B cell (primary cell): Measurements from ENCODE around the gene ATCAY. TPM values are rescaled to one million over a fixed set of nuclear protein-coding genes. Genes with fewer than 3 reads are reported as not detected.

Source experiments
- ATAC-seq: fragments of 200-7000 bp; cut with Tn5 transposase; one replicate; pipeline ENCODE4 v1.10.0; 2021; ENCODE audit warnings: low read depth, mild to moderate bottlenecking, moderate number of reproducible peaks, moderate library complexity
- CTCF ChIA-PET: fragments of 350-600 bp; sonication (Branson Sonifier 250); formaldehyde crosslinking; loops from one replicate; lab custom pipeline; 2021; ENCODE audit warnings: antibody characterized with exemption, inconsistent platforms; lab: Charles Lee
- POLR2A ChIA-PET: fragments of 350-600 bp; sonication (Branson Sonifier 250); formaldehyde crosslinking; loops from one replicate; lab custom pipeline; 2021; ENCODE audit warnings: antibody characterized with exemption; lab: Charles Lee
- DNase-seq: peaks from one replicate; pipeline ENCODE4 v3.0.0; 2013
- H2AFZ ChIP-seq: 2 replicates; pipeline ENCODE4 v1.6.1; 2012; ENCODE audit warnings: mild to moderate bottlenecking, low read depth, low read length; ENCODE audit not compliant: insufficient read depth, poor library complexity, severe bottlenecking
- H3K27ac ChIP-seq, 2 donors: 1 replicate in 1 of 2; 2 replicates in 1 of 2; pipeline ENCODE4 v1.5.1; 2012 to 2013; ENCODE audit warnings: low read length in 2 of 2, mild to moderate bottlenecking in 2 of 2, moderate library complexity in 1 of 2
- H3K27me3 ChIP-seq, 4 experiments: fragments of 200-600 bp in 1 of 4; sonication (generic) in 1 of 4; replicated peaks in 1 of 4; 1 replicate in 2 of 4; 2 replicates in 2 of 4; pipeline versions ENCODE4 v1.6.1 to v1.7.0; 2013 to 2016; ENCODE audit warnings: low read length in 3 of 4, mild to moderate bottlenecking in 2 of 4, mixed read lengths in 1 of 4, moderate library complexity in 1 of 4; ENCODE audit not compliant: insufficient read depth in 4 of 4, control insufficient read depth in 3 of 4; ENCODE audit errors: control extremely low read depth in 1 of 4
- H3K36me3 ChIP-seq, 2 experiments: replicated peaks in 1 of 2; 1 replicate in 1 of 2; 2 replicates in 1 of 2; pipeline versions ENCODE4 v1.6.1 to v1.7.1; 2013; ENCODE audit warnings: low read length in 1 of 2; ENCODE audit not compliant: insufficient read depth in 2 of 2, control insufficient read depth in 1 of 2; ENCODE audit errors: control extremely low read depth in 1 of 2, extremely low read depth in 1 of 2
- H3K4me1 ChIP-seq, 2 donors: fragments of 200-600 bp in 1 of 2; sonication (generic) in 1 of 2; 1 replicate in 1 of 2; 2 replicates in 1 of 2; pipeline versions ENCODE4 v1.5.1 to v1.6.1; 2013 to 2017; ENCODE audit warnings: low read length in 2 of 2; ENCODE audit not compliant: control insufficient read depth in 2 of 2, insufficient read depth in 2 of 2
- H3K4me2 ChIP-seq: replicated peaks from 2 replicates; pipeline ENCODE3; 2012; ENCODE audit warnings: mild to moderate bottlenecking, low read depth, low read length; ENCODE audit not compliant: poor library complexity, severe bottlenecking
- H3K4me3 ChIP-seq, 5 experiments: fragments of 200-600 bp in 1 of 5; sonication (generic) in 1 of 5; 1 replicate in 3 of 5; 2 replicates in 2 of 5; pipeline versions ENCODE4 v1.5.1 to v1.7.0; 2011 to 2016; ENCODE audit warnings: low read length in 4 of 5, mild to moderate bottlenecking in 4 of 5, low read depth in 2 of 5, control low read depth in 1 of 5, moderate library complexity in 1 of 5; ENCODE audit not compliant: insufficient read depth in 1 of 5; ENCODE audit errors: control extremely low read depth in 1 of 5, extremely low read depth in 1 of 5
- H3K79me2 ChIP-seq: fragments of 200-600 bp; sonication (generic); one replicate; pipeline ENCODE4 v1.6.0; 2016; ENCODE audit warnings: low read length; ENCODE audit not compliant: control insufficient read depth, insufficient read depth
- H3K9ac ChIP-seq: fragments of 200-600 bp; sonication (generic); 2 replicates; pipeline ENCODE4 v1.6.1; 2017; ENCODE audit warnings: mild to moderate bottlenecking, low read length, moderate library complexity
- H3K9me3 ChIP-seq, 3 donors: one replicate each; pipeline versions ENCODE4 v1.6.1 to v1.7.1; 2013; ENCODE audit warnings: low read length in 2 of 3; ENCODE audit not compliant: control insufficient read depth in 2 of 3, insufficient read depth in 1 of 3; ENCODE audit errors: control extremely low read depth in 1 of 3
- H4K20me1 ChIP-seq: 2 replicates; pipeline ENCODE4 v1.6.0; 2012; ENCODE audit warnings: mild to moderate bottlenecking, low read length; ENCODE audit not compliant: insufficient read depth, control insufficient read depth, poor library complexity, severe bottlenecking
- H3K27ac Mint-ChIP-seq: one replicate; pipeline ENCODE4 v1.8.0; 2021; ENCODE audit warnings: mixed read lengths
- H3K27me3 Mint-ChIP-seq: one replicate; pipeline ENCODE4 v1.8.0; 2021; ENCODE audit warnings: mixed read lengths
- H3K4me1 Mint-ChIP-seq: one replicate; pipeline ENCODE4 v1.8.0; 2021; ENCODE audit warnings: mixed read lengths
- H3K4me3 Mint-ChIP-seq: one replicate; pipeline ENCODE4 v1.8.0; 2021; ENCODE audit warnings: mixed read lengths
- H3K9me3 Mint-ChIP-seq: one replicate; pipeline ENCODE4 v1.8.0; 2022; ENCODE audit warnings: mixed read lengths; ENCODE audit not compliant: insufficient read depth
- EZH2 ChIP-seq: IDR thresholded peaks from 2 replicates; pipeline ENCODE4 v1.6.1; 2012; ENCODE audit warnings: borderline replicate concordance, low read depth, mild to moderate bottlenecking, moderate library complexity, low read length; ENCODE audit not compliant: insufficient read depth, poor library complexity, severe bottlenecking
- WGBS: methylation state at CpG from one replicate; pipeline ENCODE4 v1.1.5; 2013; ENCODE audit warnings: missing lambda C conversion rate; ENCODE audit not compliant: insufficient coverage; 5-methylcytosine and 5-hydroxymethylcytosine counted together
- intact Hi-C: fragments of 100-400 bp; cut with micrococcal nuclease; formaldehyde crosslinking; loops from one replicate; pipeline ENCODE4 v1.10.0; 2022
- polyA plus RNA-seq: library from polyadenylated mRNA; depleted of rRNA; stranded (reverse); fragments of >200 nt; gene quantifications from 2 replicates; pipeline ENCODE4 v1.2.3, GENCODE V29; 2012
- total RNA-seq, 2 donors: library from RNA; stranded (reverse); fragments of 120-200 nt in 1 of 2; gene quantifications; 1 replicate in 1 of 2; 2 replicates in 1 of 2; pipeline versions ENCODE4 v1.2.3 to v1.2.4, GENCODE V29; 2013 to 2022
- TF ChIP-seq, protein P1 (sequence below): fragments of 200-600 bp; IDR thresholded peaks from one replicate; pipeline ENCODE4 v1.8.0; 2022; ENCODE audit warnings: antibody characterized with exemption, mild to moderate bottlenecking

ATCAY gene
- total and polyA plus RNA-seq, 2 donors (not counting 1 experiment from before 2014, with no cell fraction given) = not detected

DNA sequence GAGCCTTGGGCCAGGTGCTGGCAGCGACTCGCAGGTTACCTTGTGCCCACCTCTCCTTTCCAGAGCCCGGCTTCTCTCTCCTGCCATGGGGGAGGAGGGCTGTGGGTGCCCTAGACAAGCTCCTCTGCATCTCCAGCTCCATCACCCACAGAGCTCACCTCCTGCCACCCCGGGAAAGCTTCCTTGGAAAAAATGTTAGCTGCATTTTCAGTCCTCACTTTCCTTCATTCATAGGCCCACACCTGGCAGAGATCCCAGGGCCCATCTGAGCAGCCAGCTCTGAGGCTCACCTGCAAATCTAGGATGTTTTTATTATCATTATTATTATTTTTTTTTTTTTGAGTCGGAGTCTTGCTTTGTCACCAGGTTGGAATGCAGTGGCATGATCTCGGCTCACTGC lies 48.5 kb upstream of the ATCAY start:
- Mint-ChIP-seq H3K27me3 (peaks cover 11% of the 10 kb centered on the region), H3K4me3 (no peak overlapping the region), H3K4me1 (peaks cover 4% of the 10 kb centered on the region), H3K27ac (no peak overlapping the region), H3K9me3 (no peaks in the 10 kb centered on the region)
- no peak overlapping the region for H2AFZ ChIP-seq
- no peaks in the 10 kb centered on the region for H4K20me1 ChIP-seq
- H3K36me3 ChIP-seq = no peaks in the 10 kb centered on the region
- H3K9ac ChIP-seq = no peak overlapping the region
- no peak for DNase-seq
- no peak overlapping the region for H3K27ac ChIP-seq
- ChIA-PET CTCF (no interaction called here), POLR2A (no interaction called here)
- intact Hi-C loops = no loop called here
- H3K79me2 ChIP-seq = no peaks in the 10 kb centered on the region
- WGBS = 90% methylated on average over 2 of the region's 6 CpGs
- H3K4me2 ChIP-seq = no peak overlapping the region
- H3K4me3 ChIP-seq = no peak overlapping the region
- H3K9me3 ChIP-seq = peaks cover 0 to 2% (median 0%) of the 10 kb centered on the region in 3 donors
- no peak for ATAC-seq
- no peak for TF ChIP-seq EZH2
- TF ChIP-seq, protein P1, sequence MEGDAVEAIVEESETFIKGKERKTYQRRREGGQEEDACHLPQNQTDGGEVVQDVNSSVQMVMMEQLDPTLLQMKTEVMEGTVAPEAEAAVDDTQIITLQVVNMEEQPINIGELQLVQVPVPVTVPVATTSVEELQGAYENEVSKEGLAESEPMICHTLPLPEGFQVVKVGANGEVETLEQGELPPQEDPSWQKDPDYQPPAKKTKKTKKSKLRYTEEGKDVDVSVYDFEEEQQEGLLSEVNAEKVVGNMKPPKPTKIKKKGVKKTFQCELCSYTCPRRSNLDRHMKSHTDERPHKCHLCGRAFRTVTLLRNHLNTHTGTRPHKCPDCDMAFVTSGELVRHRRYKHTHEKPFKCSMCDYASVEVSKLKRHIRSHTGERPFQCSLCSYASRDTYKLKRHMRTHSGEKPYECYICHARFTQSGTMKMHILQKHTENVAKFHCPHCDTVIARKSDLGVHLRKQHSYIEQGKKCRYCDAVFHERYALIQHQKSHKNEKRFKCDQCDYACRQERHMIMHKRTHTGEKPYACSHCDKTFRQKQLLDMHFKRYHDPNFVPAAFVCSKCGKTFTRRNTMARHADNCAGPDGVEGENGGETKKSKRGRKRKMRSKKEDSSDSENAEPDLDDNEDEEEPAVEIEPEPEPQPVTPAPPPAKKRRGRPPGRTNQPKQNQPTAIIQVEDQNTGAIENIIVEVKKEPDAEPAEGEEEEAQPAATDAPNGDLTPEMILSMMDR = no peak
- no peaks in the 10 kb centered on the region for H3K4me1 ChIP-seq
- peaks cover 0 to 3% (median 0%) of the 10 kb centered on the region in 4 experiments for H3K27me3 ChIP-seq

DNA sequence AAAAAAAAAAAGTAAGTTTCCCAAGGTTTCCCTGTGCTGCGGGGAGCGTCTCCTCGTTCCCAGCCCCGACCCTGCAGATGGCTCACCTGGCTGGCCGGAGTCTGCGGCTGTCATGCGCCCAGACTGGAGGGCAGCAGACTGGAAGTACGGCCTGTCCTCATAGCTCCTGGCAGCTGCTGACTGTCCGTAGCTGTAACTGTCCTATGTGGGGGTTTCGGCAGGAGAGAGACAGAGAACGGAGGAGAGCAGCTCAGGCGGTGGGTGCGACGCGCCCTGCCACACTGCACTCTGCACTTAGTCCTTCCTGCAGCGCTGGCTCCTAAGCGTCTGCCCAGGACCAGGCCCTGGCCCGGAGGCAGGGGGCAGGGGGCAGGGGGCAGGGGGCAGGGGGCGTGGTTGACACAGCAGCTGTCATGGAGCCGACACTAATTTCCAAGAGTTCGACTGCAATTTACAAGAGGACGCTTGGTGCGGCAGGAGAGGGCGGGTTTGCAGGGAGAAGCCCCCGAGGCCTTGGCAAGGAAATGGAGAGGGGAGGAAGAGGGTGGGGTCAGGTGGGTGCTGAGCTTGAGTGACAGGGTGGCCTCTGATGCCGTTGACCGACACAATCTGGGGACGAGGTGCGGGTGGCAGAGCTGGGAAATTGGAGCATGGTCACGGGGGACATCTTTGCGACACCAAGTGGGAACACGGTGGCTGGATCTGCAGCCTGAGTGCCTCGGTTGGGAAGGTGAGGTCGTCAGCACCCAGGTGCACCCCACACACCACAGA lies 46.7 kb upstream of the ATCAY start:
- Histone ChIP-seq H3K79me2 (no peaks in the 10 kb centered on the region), H3K36me3 (no peaks in the 10 kb centered on the region), H3K4me2 (no peak overlapping the region), H3K27me3 (no peaks in the 10 kb centered on the region), H3K9me3 (peaks cover 0 to 3% (median 0%) of the 10 kb centered on the region in 3 donors), H4K20me1 (no peaks in the 10 kb centered on the region), H2AFZ (no peak overlapping the region), H3K27ac (no peak overlapping the region), H3K4me3 (no peak overlapping the region), H3K4me1 (no peaks in the 10 kb centered on the region), H3K9ac (no peak overlapping the region)
- no peak for TF ChIP-seq EZH2
- TF ChIP-seq, protein P1 = no peak
- ATAC-seq = no peak
- H3K27me3 Mint-ChIP-seq = peaks cover 6% of the 10 kb centered on the region
- no peak overlapping the region for H3K4me3 Mint-ChIP-seq
- POLR2A ChIA-PET = no interaction called here
- intact Hi-C loops = no loop called here
- CTCF ChIA-PET = no interaction called here
- H3K4me1 Mint-ChIP-seq = no peaks in the 10 kb centered on the region
- WGBS = 82% methylated on average over 30 of the region's 34 CpGs
- no peak for DNase-seq
- no peaks in the 10 kb centered on the region for H3K9me3 Mint-ChIP-seq
- H3K27ac Mint-ChIP-seq = no peak overlapping the region
